NCI-H345 (cell line): ENCODE data around the gene SCNN1A.

Experiments used
- DNase-seq: peaks from one replicate; lab custom pipeline; 2025; lab: John Stamatoyannopoulos, UW

The SCNN1A gene

GRCh38 chr12:6317693-6318439, 57.5 kb downstream of the SCNN1A start:
- DNase-seq: no peak

DNA sequence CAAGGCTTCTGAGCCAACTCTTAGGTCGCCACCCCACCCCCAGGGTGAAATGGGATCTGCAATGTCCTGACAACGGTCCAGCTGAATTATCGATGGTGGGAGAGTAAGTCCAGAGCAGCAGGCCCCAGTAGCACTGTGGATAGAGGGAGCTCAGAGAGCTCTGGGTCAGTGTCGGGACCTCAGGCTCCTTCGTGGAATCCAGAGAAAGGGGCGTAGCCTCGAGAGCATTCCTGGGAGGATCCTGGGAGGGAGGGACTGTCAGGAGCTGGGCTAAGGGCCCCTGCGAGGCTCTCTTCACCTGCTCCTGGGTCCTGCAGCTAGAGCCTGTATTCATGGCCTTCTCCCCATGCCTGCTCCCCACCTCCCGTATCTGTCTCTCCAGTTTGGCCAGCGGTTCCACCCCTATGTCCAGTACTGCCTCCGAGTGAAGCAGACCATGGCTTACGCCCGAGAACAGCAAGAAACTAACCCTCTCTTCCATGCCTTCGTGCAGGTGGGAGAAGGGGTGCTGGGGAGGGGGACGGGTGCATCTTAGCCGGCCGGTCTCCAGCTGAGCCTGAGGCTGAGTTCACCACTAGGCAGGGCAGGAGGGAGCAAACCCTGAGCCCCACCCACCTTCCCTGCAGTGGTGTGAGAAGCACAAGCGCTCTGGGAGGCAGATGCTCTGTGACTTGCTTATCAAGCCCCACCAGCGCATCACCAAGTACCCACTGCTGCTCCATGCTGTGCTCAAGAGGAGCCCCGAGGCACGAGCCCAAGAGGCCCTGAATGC, 58.3 kb downstream of the SCNN1A start:
- no peak for DNase-seq

DNA sequence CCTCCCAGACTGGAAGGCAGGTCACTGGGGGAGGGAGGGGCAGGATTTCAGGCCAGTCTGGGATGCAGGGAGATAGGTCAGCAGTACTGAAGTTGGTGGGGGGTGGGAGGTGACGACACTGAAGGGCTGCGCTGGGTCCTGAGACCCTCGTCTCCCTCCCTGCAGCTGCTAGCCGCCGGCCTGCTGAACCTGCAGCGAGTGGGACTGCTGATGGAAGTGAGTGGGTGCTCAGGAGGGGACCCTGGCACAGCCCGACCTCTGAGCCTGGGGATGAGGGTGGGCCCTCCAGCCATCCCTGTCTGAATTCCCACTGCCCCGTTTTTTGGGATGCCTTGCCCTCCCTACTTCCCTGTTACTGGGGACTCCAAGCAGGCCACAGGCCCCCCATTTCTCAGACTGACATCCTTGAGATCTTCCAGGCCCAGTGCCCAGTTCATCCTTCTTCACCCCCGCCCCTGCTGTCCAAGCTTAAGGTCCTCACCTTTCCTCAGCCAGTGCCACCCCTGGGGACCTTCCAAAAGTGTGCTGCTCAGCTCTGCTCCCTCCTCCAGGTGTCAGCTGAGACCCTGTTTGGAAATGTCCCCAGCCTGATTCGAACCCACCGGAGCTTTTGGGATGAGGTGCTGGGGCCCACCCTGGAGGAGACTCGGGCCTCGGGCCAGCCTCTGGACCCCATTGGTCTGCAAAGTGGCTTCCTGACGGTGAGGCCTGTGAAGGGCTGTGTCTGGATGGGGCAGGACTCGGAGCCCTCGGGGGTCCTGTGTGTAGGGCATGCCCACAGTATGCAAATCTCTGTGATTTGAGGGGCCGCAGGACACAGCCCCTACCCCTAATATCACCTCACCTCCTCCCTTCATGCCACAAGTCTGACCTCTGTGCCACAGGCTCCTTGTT, 59.4 kb downstream of the SCNN1A start:
- no peak for DNase-seq

DNA sequence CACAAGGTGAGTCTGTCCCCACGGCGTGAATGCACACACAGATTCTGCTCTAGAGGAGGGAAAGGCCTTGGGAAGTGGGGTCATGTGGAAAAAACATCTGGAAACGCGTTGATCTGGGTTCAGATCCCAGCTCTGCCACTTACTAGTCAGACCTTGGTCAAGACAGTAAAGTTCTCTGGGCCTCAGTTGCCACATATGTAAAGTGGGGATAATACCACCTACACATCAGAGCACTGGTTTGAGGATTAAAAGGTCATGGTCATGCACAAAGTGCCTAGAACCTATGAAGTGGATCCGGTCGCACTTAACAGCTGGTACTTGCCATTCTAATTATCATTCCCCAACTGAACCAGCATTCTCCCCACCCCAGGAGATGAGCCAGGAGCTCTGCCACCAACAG, 60.2 kb downstream of the SCNN1A start:
- DNase-seq: no peak

DNA sequence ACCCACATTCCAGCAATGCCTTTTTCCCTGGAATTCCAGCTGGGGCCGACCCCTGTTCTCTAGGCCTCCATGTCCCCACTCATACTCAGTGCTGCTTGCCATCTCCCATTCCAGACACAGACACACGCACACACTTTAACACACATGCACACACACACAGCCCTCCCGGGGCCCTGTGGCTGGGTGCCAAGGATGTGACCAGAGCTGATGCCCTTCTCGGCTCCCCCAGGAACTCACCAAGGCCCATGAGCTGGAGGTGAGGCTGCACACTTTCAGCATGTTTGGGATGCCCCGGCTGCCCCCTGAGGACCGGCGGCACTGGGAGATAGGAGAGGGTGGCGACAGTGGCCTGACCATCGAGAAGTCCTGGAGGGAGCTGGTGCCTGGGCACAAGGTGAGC, 60.6 kb downstream of the SCNN1A start:
- no peak for DNase-seq

DNA sequence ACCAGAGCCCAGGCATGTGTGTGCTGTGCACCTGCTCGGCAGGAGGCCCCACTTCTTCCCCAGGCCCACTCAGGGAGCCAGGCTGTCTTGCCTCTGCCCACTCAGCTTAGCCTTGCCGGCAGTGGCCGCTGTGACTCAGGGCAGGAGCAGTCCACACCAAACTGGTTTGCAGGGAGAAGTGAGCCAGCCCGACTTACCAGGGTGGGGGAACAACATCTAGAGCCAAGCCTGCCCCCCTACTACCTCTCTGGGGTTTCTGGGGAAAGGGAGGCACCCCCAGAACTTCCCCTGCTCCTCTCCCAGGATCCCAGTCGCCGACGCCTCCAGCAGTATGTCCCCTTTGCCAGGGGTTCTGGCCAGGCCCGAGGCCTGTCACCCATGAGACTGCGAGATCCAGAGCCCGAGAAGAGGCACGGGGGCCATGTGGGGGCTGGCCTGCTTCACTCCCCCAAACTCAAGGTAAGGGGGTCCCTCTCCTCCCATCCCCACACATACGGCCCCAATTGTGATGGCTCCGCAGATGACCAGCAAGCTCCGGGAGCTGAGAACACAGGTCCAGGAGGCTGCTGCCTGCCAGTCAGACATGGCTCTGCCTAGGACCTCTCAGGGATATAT, 61.9 kb downstream of the SCNN1A start:
- DNase-seq: no peak

GRCh38 chr12:6312529-6313325, 62.6 kb downstream of the SCNN1A start:
- DNase-seq: peak; percentile 25

GRCh38 chr12:6311822-6312528, 63.4 kb downstream of the SCNN1A start:
- no peak for DNase-seq

- peak; percentile 49 for DNase-seq
Observed at GRCh38 chr12:6310771-6311610, 64.4 kb downstream of the SCNN1A start.

DNA sequence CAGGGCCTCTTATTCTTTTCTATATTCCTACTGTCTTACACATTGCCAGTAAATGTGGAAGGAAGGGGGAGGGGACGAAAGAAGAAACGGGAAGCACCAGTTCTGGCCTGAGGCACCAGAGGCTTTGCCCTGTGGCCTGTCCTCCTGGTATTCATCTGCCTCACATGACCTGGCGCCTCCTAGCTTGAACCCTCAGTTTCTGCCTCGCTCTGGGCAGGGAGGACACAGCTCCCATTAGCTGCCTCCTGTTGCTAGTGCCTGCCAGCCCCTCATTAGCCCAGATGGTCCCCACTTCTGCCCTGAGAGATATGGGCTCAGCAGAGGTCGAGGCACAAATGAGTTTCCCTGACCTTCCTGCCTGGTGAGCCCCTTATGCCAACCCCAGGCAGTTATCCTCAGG, 67.8 kb downstream of the SCNN1A start:
- no peak for DNase-seq

- DNase-seq: no peak
Observed at GRCh38 chr12:6306599-6307220, 68.7 kb downstream of the SCNN1A start.

DNA sequence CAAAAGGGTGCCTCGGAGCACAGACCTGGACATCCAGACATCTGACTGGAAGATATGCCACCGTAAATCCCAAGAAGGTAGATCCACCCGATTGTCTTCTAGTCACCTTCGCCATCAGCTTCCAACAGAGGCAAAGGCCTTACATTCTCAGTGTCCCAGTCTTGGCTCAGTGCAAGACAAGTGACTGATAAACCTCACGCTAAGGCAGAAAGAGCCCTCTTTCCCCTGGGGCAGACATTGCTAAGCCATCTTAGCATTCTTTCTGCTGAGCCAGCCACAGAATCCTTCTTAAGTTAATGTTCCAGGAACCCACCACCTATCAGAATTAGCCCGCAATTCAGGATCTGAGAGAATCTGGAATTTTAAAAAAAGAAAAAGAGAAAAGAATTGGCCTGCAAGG, 69.2 kb downstream of the SCNN1A start:
- no peak for DNase-seq

DNA sequence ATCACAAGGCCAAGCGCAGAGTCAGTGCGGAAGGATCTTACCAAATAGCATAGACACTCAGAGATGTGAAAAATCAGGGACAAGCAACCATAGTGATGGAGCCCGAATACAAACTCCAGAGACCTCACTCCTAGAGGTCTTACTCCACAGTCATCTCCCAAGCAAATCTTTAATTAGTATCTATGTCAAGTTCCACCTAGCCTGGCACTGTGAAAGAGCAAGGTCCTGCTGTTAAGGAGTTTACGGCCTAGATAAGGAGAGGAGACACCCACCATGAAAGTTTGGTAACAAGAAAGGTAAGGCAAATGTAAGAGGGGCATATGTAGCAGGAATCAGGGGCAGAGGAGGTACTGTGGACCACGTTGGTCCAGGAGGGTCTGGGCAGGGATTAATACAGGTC, 72.3 kb downstream of the SCNN1A start:
- DNase-seq: no peak

DNA sequence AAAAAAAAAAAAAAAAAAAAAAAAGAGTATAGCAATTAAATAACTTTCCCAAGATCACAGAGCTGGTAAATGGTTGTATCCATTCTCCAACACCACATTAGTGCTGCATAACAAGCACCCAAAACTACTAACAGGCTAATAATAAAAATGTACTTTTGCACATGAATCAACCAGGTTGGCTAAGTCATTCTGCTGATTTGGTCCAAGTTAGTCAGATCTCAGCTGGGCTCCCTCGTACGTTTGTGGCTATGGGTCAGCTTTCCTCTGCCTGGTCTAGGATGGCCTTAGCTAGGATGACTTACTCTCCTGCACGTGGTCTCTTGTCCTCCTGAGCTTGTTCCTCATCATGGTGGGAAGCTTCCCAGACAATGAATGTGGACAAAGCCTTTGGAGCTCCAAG, 72.7 kb downstream of the SCNN1A start:
- DNase-seq: no peak

DNA sequence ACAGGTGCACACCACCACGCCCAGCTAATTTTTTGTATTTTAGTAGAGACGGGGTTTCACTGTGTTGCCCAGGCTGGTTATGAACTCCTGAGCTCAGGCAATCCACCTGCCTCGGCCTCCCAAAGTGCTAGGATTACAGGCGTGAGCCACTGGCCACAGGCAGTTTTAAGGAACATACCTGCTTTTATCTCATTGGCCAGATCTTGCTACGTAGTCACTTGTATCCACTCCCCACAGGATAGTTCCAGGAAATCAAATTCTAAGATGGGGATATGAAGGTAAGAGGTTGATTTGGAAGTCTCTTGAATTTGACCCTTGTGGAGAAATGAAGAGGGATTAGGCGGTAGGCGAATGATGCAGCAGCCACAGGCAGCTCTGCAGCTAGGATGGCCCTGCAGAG, 73.6 kb downstream of the SCNN1A start:
- DNase-seq: no peak

- DNase-seq: no peak
Observed at GRCh38 chr12:6297170-6297569, 78.2 kb downstream of the SCNN1A start.
